22Rv1 (cell line): ENCODE measurements around the gene GRN.

Experiments used
- H3K27ac ChIP-seq: fragments of 450-650 bp; 2 replicates; pipeline ENCODE4 v1.5.1; 2017
- CTCF ChIP-seq: fragments of 450-650 bp; IDR thresholded peaks from 2 replicates; pipeline ENCODE4 v1.5.1; 2017; ENCODE audit warnings: mild to moderate bottlenecking
- ZFX ChIP-seq: fragments of 450-650 bp; IDR thresholded peaks from 2 replicates; pipeline ENCODE4 v1.6.1; 2017; ENCODE audit warnings: antibody characterized with exemption, borderline replicate concordance

Gene GRN

GRCh38 chr17:44376779-44377178 lies 31.7 kb downstream of the GRN start:
- H3K27ac ChIP-seq = no peak overlapping the region
- TF ChIP-seq ZFX = no peak
- TF ChIP-seq CTCF = no peak

GRCh38 chr17:44378171-44378705 lies 33.1 kb downstream of the GRN start:
- H3K27ac ChIP-seq = no peak overlapping the region
- TF ChIP-seq ZFX = no peak
- TF ChIP-seq CTCF = no peak

GRCh38 chr17:44379887-44380286 lies 34.8 kb downstream of the GRN start:
- TF ChIP-seq ZFX = no peak
- TF ChIP-seq CTCF = no peak
- no peak overlapping the region for H3K27ac ChIP-seq

GRCh38 chr17:44380767-44381166 lies 35.7 kb downstream of the GRN start:
- no peak overlapping the region for H3K27ac ChIP-seq
- no peak for TF ChIP-seq CTCF
- no peak for TF ChIP-seq ZFX

- no peak for TF ChIP-seq CTCF
- no peak for TF ChIP-seq ZFX
- no peak overlapping the region for H3K27ac ChIP-seq
These were observed 36.8 kb downstream of the GRN start for GRCh38 chr17:44381810-44382305.

GRCh38 chr17:44382917-44383316 lies 37.8 kb downstream of the GRN start:
- TF ChIP-seq CTCF (no peak), ZFX (no peak)
- no peak overlapping the region for H3K27ac ChIP-seq

- no peak overlapping the region for H3K27ac ChIP-seq
- no peak for TF ChIP-seq ZFX
- TF ChIP-seq CTCF = no peak
These were observed 38.3 kb downstream of the GRN start for GRCh38 chr17:44383363-44383762.
